Vagina (tissue), 2 donors: Measurements from ENCODE around the gene NXPH4.

Experiments used
- POLR2AphosphoS5 ChIP-seq, 2 donors: sonication (generic); formaldehyde crosslinking; IDR thresholded peaks; one replicate each; pipeline ENCODE4 v1.9.0; 2017; ENCODE audit warnings: antibody characterized with exemption in 2 of 2, mild to moderate bottlenecking in 2 of 2, low read depth in 1 of 2; ENCODE audit not compliant: insufficient read depth in 1 of 2
- TF ChIP-seq, protein P1 (sequence below), 3 experiments: fragments of 450-650 bp in 2 of 3; fragments of 200-600 bp in 1 of 3; sonication (generic) in 1 of 3; IDR thresholded peaks; one replicate each; pipeline ENCODE4 v1.5.1; 2017 to 2019; ENCODE audit warnings: antibody characterized with exemption in 3 of 3, mild to moderate bottlenecking in 2 of 3, moderate library complexity in 2 of 3

DNA sequence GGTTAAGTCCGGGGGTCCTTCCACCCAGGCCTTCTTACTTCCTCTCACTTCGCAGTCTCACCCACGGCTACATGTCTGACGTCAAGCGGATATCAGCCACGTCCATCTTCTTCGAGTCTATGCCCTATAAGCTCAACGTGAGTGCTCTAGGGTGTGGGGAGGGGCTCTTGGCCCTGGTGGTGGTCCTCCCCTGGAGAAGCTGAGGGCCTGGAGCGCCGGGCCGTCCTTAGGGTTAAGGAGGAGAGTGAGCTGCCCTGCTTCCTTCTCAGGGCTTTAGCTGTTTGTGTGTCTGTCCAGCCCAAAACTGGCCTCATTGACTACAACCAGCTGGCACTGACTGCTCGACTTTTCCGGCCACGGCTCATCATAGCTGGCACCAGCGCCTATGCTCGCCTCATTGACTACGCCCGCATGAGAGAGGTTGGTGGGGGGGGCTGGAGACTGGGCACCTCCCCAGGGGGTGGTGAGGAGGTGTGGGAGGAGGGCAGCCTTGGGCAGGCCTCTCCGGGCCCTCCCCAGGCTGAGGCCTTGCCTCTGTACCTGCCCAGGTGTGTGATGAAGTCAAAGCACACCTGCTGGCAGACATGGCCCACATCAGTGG lies 15.7 kb downstream of the NXPH4 start:
- TF ChIP-seq, protein P1, sequence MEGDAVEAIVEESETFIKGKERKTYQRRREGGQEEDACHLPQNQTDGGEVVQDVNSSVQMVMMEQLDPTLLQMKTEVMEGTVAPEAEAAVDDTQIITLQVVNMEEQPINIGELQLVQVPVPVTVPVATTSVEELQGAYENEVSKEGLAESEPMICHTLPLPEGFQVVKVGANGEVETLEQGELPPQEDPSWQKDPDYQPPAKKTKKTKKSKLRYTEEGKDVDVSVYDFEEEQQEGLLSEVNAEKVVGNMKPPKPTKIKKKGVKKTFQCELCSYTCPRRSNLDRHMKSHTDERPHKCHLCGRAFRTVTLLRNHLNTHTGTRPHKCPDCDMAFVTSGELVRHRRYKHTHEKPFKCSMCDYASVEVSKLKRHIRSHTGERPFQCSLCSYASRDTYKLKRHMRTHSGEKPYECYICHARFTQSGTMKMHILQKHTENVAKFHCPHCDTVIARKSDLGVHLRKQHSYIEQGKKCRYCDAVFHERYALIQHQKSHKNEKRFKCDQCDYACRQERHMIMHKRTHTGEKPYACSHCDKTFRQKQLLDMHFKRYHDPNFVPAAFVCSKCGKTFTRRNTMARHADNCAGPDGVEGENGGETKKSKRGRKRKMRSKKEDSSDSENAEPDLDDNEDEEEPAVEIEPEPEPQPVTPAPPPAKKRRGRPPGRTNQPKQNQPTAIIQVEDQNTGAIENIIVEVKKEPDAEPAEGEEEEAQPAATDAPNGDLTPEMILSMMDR (IDR thresholded peaks at IDR 0.05) = no peak
- TF ChIP-seq POLR2AphosphoS5 (IDR thresholded peaks at IDR 0.05; ENCODE audit: insufficient read depth in 1 of 2, low read depth in 1 of 2) = no peak
